Keratinocyte (primary cell): ENCODE measurements around the gene SH3RF1. TPM values are rescaled to one million over a fixed set of nuclear protein-coding genes. Genes with fewer than 3 reads are reported as not detected.

ENCODE experiments used
- DNase-seq: peaks from one replicate; pipeline ENCODE4 v3.0.0-alpha.2; 2011; ENCODE audit warnings: low read depth, missing footprints, low spot score
- FAIRE-seq: peaks from 2 replicates; lab custom pipeline; 2011; peaks lifted over from hg19 to GRCh38; lab: Jason Lieb, UNC
- H2AFZ ChIP-seq: 2 replicates; pipeline ENCODE4 v1.6.0; 2012; ENCODE audit warnings: low read length, control low read depth, inconsistent platforms; ENCODE audit not compliant: control insufficient read depth
- H3K27ac ChIP-seq: 2 replicates; pipeline ENCODE4 v1.5.1; 2011; ENCODE audit warnings: low read length; ENCODE audit not compliant: control insufficient read depth, insufficient read depth
- H3K27me3 ChIP-seq: 3 replicates; pipeline ENCODE4 v1.6.0; 2011; ENCODE audit warnings: low read length; ENCODE audit not compliant: control insufficient read depth, insufficient read depth; ENCODE audit errors: extremely low read depth
- H3K36me3 ChIP-seq, 2 experiments: 2 replicates in 1 of 2; 3 replicates in 1 of 2; pipeline ENCODE4 v1.5.1; 2011; ENCODE audit warnings: low read length in 2 of 2, mild to moderate bottlenecking in 1 of 2; ENCODE audit not compliant: control insufficient read depth in 2 of 2, insufficient read depth in 2 of 2; ENCODE audit errors: extremely low read depth in 1 of 2
- H3K4me1 ChIP-seq: 3 replicates; pipeline ENCODE4 v1.5.1; 2011; ENCODE audit warnings: low read length; ENCODE audit not compliant: control insufficient read depth, insufficient read depth; ENCODE audit errors: extremely low read depth
- H3K4me2 ChIP-seq: 3 replicates; pipeline ENCODE4 v1.6.0; 2011; ENCODE audit warnings: low read depth, low read length; ENCODE audit not compliant: control insufficient read depth, insufficient read depth; ENCODE audit errors: extremely low read depth
- H3K4me3 ChIP-seq, 3 experiments: fragments of 200-600 bp in 1 of 3; sonication (generic) in 1 of 3; 2 replicates in 2 of 3; 3 replicates in 1 of 3; pipeline ENCODE4 v1.5.1; 2011 to 2016; ENCODE audit warnings: low read length in 3 of 3, mild to moderate bottlenecking in 3 of 3, control low read depth in 2 of 3, inconsistent platforms in 1 of 3, low read depth in 1 of 3, mixed read lengths in 1 of 3, mixed run types in 1 of 3, moderate library complexity in 1 of 3; ENCODE audit not compliant: control insufficient read depth in 2 of 3, insufficient read depth in 2 of 3; ENCODE audit errors: extremely low read depth in 1 of 3
- H3K79me2 ChIP-seq: 2 replicates; pipeline ENCODE4 v1.6.0; 2012; ENCODE audit warnings: low read length; ENCODE audit not compliant: control insufficient read depth, insufficient read depth
- H3K9ac ChIP-seq: 3 replicates; pipeline ENCODE4 v1.6.0; 2011; ENCODE audit warnings: low read length; ENCODE audit not compliant: control insufficient read depth, insufficient read depth; ENCODE audit errors: extremely low read depth
- H3K9me1 ChIP-seq: 3 replicates; pipeline ENCODE4 v1.6.0; 2011; ENCODE audit warnings: low read length; ENCODE audit not compliant: control insufficient read depth, insufficient read depth; ENCODE audit errors: extremely low read depth
- H3K9me3 ChIP-seq: 2 replicates; pipeline ENCODE4 v1.5.1; 2012; ENCODE audit warnings: low read depth, low read length; ENCODE audit not compliant: control insufficient read depth
- H4K20me1 ChIP-seq: 3 replicates; pipeline ENCODE4 v1.6.0; 2011; ENCODE audit warnings: low read length; ENCODE audit not compliant: control insufficient read depth, insufficient read depth; ENCODE audit errors: extremely low read depth
- CTCF ChIP-seq, 3 experiments: IDR thresholded peaks in 1 of 3; conservative IDR thresholded peaks in 1 of 3; optimal IDR thresholded peaks in 1 of 3; 2 replicates in 2 of 3; 3 replicates in 1 of 3; pipeline versions ENCODE3 to v1.5.1; 2011; ENCODE audit warnings: low read length in 3 of 3, mild to moderate bottlenecking in 3 of 3, moderate library complexity in 2 of 3, control low read depth in 1 of 3, inconsistent platforms in 1 of 3; ENCODE audit not compliant: insufficient read depth in 2 of 3; ENCODE audit errors: extremely low read depth in 1 of 3
- EZH2 ChIP-seq: IDR thresholded peaks from one replicate; pipeline ENCODE4 v1.6.1; 2012; ENCODE audit warnings: inconsistent platforms, mild to moderate bottlenecking, low read length, moderate library complexity
- dilution Hi-C: fragments of 300-500 bp; cut with MboI; formaldehyde crosslinking; loops from one replicate; pipeline ENCODE4 v1.7.0; 2020; ENCODE audit warnings: low sequenced_read_pairs; ENCODE audit not compliant: extremely low pct_ligation_motif_present
- polyA plus RNA-seq, 5 experiments: library from polyadenylated mRNA; depleted of rRNA in 3 of 5; stranded (reverse) in 3 of 5; stranded (forward) in 1 of 5; unstranded in 1 of 5; fragments of >200 nt; gene quantifications; 1 replicate in 1 of 5; 2 replicates in 3 of 5; 3 replicates in 1 of 5; pipeline versions ENCODE4 v1.2.1 to v1.2.3, GENCODE V29; 2011 to 2012; ENCODE audit warnings: missing spikeins in 2 of 5, low read depth in 1 of 5, low replicate concordance in 1 of 5

SH3RF1 gene
- polyA plus RNA-seq, 1 donor (not counting 4 experiments of a cell fraction or from before 2014, with no cell fraction given), result 9.5 TPM

GRCh38 chr4:169200361-169201030 lies 70.3 kb downstream of the SH3RF1 start:
- peaks cover 27% of the 10 kb centered on the region for H3K4me1 ChIP-seq
- H3K27me3 ChIP-seq, result no peaks in the 10 kb centered on the region
- no peak overlapping the region for H3K4me3 ChIP-seq
- no peak overlapping the region for H2AFZ ChIP-seq
- dilution Hi-C loops, result no loop called here
- peak overlapping the region; percentile 19 for H3K9ac ChIP-seq
- H3K9me1 ChIP-seq, result peaks cover 3% of the 10 kb centered on the region
- TF ChIP-seq EZH2, result no peak
- TF ChIP-seq CTCF (optimal IDR thresholded peaks at IDR 0.05 in 1 of 3, IDR thresholded peaks at IDR 0.05 in 1 of 3, conservative IDR thresholded peaks at IDR 0.05 in 1 of 3; ENCODE audit: extremely low read depth in 1 of 3, insufficient read depth in 2 of 3, low read length in 3 of 3), result no peak
- peaks cover 46% of the 10 kb centered on the region for H3K79me2 ChIP-seq
- no peak for DNase-seq
- H3K36me3 ChIP-seq, result no peaks in the 10 kb centered on the region
- no peaks in the 10 kb centered on the region for H3K9me3 ChIP-seq
- no peak for FAIRE-seq
- H3K27ac ChIP-seq, result peak overlapping the region; percentile 72
- H3K4me2 ChIP-seq, result peak overlapping the region; percentile 49
- no peaks in the 10 kb centered on the region for H4K20me1 ChIP-seq

- H3K4me2 ChIP-seq, result no peak overlapping the region
- FAIRE-seq (peak; percentile 23), DNase-seq (no peak)
- H3K4me3 ChIP-seq, result no peak overlapping the region
- no peak overlapping the region for H3K27ac ChIP-seq
- no peak for TF ChIP-seq CTCF (optimal IDR thresholded peaks at IDR 0.05 in 1 of 3, IDR thresholded peaks at IDR 0.05 in 1 of 3, conservative IDR thresholded peaks at IDR 0.05 in 1 of 3; ENCODE audit: extremely low read depth in 1 of 3, insufficient read depth in 2 of 3, low read length in 3 of 3)
- no peak for TF ChIP-seq EZH2
- H3K4me1 ChIP-seq, result peaks cover 16% of the 10 kb centered on the region
- H2AFZ ChIP-seq, result no peak overlapping the region
- H3K9ac ChIP-seq, result no peak overlapping the region
- H3K36me3 ChIP-seq, result no peaks in the 10 kb centered on the region
- peaks cover 3% of the 10 kb centered on the region for H3K9me1 ChIP-seq
- no peaks in the 10 kb centered on the region for H4K20me1 ChIP-seq
- no peaks in the 10 kb centered on the region for H3K9me3 ChIP-seq
- dilution Hi-C loops, result no loop called here
- H3K79me2 ChIP-seq, result peaks cover 48% of the 10 kb centered on the region
- no peaks in the 10 kb centered on the region for H3K27me3 ChIP-seq
Observed at GRCh38 chr4:169199184-169199583, 71.6 kb downstream of the SH3RF1 start.
